HK-2 (cell line): ENCODE measurements around the gene SURF1.
"Not testable (repeated sequence)": the region's sequence is repeated elsewhere in the genome, so short reads cannot be mapped to it uniquely, and the experiment has no call there.

Experiments
- DNase-seq: peaks from one replicate; pipeline ENCODE4 v3.0.0-alpha.2; 2018; ENCODE audit not compliant: unreplicated experiment

The SURF1 gene

GRCh38 chr9:133356391-133357091, at the start of gene SURF1, which contains the start of gene SURF2:
Gene SURF1, minus strand, starts transcription at chr9:133356487. Its CDS starts 34 bp downstream, at chr9:133356453.
Gene SURF2, plus strand, starts transcription at chr9:133356550. Its CDS starts 43 bp downstream, at chr9:133356593.
- peak; percentile 82 for DNase-seq

- no peak for DNase-seq
Measured at GRCh38 chr9:133405508-133406438, 49.5 kb upstream of the SURF1 start.

DNA sequence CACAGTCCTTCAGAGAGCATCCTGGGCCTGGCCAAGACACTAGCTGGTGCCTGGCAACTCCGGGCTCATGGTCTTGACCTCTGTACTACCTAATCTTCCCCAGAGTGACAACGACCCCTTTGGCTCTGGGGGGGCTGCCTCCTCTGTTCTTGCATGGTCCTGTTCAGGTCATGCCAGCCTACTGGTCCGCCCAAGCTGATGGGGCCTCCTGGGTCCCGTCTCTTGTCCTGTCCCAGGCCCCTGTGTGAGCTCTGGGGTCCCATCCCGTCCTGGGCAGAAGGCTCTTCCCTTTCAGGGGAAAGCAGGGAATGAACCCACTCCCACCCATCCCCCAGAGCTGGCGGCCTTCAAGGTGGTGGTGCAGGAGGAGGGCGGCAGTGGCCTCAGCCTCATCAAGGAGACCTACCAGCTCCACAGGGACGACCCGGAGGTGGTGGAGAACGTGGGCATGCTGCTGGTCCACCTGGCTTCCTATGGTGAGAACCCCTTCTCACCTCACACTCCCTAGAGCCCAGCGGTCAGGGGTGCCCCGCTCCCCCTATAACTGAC, 48.2 kb upstream of the SURF1 start:
- DNase-seq = no peak

GRCh38 chr9:133403766-133404453, 47.6 kb upstream of the SURF1 start:
- peak; percentile 56 for DNase-seq

DNA sequence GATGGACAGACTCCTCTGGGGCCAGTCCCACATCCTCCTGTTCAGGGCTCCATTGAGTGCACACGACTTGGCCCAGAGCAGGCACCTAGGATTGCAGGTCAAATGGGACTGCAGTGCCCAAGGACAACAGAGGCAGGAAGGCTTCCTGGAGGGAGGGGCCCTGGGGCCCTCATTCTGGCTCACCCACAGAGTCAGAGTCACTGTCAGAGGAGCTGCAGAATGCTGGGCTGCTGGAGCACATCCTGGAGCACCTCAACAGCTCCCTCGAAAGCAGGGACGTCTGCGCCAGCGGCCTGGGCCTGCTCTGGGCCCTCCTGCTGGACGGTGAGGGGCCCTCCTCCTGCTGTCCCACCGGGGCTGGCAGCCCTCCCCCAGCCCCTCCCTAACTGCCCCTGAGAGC, 46.4 kb upstream of the SURF1 start:
- no peak for DNase-seq

- DNase-seq = no peak
Measured at GRCh38 chr9:133401588-133401987, 45.3 kb upstream of the SURF1 start.

DNA sequence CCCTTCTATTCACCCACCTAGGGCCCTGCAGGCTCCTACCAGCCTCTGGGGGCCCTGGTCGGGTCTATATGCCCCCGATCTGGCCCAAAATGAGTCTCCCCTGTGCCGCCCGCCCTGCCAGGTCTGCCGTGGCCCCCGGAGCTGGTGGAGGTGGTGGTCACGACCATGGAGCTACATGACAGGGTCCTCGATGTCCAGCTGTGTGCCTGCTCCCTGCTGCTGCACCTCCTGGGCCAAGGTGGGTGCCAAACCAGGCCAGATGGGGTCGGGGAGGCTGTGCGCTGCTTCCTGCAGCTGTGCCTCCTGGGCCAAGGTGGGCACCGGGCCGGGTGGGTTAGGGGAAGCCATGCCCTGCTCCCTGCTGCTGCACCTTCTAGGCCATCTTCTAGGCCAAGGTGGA, 44.0 kb upstream of the SURF1 start:
- no peak for DNase-seq

- DNase-seq = no peak
Measured at GRCh38 chr9:133397895-133398294, 41.6 kb upstream of the SURF1 start.

GRCh38 chr9:133397370-133397769, 41.1 kb upstream of the SURF1 start:
- no peak for DNase-seq

- no peak for DNase-seq
Measured at GRCh38 chr9:133396952-133397351, 40.7 kb upstream of the SURF1 start.

DNA sequence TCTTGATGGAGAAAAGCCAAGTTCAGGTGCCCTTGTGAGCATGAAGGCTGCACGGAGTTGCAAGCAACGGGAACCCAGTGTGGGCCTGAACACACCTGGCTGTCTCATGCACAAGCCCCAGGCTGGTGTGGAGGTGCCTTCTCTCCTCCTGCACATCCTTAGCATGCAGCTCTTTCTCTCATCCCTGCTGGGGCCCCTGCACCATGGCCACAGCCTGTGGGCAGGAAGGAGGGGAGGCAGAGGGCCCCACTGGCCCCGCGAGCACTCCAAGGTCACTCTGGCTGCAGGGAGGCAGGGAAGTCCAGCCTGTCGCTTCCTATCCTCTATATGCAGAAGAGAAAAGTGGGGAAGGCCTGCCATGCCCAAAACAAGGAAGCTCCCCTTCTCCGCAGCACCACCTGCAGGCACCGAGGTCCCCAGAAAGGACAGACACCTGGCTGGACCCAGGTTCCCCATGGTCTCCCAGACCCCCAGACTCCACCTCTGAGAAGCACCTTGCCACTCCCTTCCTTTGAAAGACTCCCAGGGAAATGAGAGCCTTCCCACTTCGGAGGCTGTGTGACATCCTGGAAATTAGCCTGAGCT, 38.5 kb upstream of the SURF1 start:
- DNase-seq = no peak

DNA sequence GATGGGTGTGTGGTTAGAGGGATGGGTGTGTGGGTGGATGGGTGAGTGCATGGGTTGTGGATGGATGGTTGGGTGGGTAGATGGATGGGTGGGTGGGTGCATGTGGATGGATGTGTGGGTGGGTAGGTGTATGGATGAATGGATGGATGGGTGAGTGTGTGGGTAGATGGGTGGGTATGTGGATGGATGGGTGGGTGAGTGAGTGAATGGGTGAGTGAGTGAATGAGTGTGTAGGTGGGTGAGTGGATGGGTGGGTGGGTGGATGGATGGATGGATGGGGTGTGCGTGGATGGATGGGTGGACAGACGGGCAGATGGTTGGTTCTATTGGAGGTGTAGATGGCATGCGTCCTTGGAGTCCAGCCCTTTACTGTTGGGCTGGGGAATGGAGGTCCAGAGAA, 37.1 kb upstream of the SURF1 start:
- DNase-seq = no peak

DNA sequence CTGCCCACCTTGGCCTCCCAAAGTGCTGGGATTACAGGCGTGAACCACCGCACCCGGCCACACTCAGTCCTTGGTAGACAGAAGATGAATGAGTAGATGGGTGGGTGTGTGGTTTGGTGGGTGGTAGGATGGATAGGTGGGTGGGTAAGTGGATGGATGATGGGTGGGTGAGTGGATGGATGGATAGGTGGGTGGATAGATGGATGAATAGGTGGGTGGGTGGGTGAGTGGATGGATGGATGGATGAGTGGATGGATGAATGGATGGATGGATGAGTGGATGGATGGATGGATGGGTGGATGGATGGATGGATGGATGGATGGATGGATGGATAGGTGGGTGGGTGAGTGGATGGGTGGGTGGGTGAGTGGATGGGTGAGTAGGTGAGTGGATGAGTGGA, 36.0 kb upstream of the SURF1 start:
- DNase-seq = not testable (repeated sequence)

- not testable (repeated sequence) for DNase-seq
Measured at GRCh38 chr9:133391449-133391848, 35.2 kb upstream of the SURF1 start.

- DNase-seq = no peak
Measured at GRCh38 chr9:133390713-133391112, 34.4 kb upstream of the SURF1 start.

DNA sequence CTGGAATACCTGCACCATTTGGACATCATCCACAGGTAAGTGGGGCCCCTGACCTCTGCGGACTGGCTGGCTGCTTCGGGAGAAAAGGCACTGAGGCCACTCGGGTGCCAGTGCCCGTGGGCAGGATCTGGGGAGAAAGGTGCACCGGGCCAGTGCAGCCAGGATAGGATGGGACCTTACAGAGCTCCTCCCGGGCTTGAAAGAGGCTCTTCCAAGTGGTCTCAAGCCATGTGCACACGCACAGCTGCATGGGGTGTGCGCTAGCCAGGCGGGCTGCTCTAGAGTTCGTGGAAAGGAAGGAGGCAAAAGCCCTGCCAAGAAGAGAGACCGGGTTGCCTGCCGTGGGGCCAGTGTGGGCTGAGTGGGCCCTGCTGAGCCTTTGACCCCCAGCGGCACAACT, 33.3 kb upstream of the SURF1 start:
- DNase-seq = no peak

GRCh38 chr9:133389025-133389557, 32.8 kb upstream of the SURF1 start:
- DNase-seq = no peak

DNA sequence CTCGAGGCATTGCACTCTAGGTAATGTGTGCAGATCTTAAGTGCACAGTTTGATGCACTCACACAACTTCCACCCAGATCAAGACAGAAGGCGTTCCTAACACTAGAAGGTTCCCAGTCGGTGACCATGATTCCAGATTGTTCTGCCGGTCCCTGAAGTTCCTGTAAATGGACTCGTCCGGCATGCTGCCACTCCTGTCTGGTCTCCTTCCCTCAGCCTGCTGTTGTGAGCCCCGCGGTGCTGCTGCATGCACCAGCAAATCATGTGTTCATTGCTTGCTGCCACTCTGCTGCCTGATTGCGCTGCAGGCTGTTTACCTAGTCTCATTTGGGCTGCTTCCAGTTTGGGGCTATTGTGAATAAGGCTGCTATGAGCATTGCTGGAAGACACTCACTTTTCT, 31.4 kb upstream of the SURF1 start:
- DNase-seq = no peak

DNA sequence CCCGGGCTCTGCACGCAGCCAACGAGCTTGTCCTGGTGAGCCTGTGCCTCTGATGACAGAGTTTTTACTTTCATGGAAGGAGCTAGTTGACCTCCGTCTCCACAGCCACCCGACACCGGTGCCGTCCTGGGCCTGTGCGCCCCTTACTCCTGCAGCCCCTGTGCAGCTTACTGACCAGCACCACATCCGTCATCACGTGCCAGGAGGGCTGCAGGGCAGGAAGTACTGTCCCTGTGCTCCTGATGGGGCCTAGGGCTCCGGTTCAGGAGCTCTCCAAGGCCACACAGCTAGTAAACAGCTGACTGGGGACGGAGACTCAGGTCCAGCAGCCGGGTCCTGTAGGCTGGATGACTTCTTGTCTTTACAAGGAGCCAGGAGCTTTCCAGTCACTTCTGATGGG, 30.1 kb upstream of the SURF1 start:
- no peak for DNase-seq

DNA sequence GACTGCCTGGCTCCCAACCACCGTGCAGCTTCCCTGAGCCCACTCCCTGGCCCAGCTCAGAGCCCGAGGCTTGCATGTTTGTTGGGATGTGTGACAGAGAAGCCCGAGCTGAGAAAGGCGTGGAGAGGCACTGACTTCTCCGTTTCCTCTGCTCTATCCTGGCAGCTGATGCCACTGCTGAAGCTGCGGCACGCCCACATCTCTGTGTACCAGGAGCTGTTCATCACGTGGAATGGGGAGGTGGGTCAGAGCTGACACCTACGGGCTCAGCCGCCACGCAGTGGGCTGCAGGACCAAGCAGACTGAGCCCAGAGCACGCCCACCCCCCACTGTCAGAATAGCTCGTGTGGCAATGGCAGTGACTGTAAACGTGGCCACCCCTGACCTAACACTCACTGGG, 29.2 kb upstream of the SURF1 start:
- no peak for DNase-seq

DNA sequence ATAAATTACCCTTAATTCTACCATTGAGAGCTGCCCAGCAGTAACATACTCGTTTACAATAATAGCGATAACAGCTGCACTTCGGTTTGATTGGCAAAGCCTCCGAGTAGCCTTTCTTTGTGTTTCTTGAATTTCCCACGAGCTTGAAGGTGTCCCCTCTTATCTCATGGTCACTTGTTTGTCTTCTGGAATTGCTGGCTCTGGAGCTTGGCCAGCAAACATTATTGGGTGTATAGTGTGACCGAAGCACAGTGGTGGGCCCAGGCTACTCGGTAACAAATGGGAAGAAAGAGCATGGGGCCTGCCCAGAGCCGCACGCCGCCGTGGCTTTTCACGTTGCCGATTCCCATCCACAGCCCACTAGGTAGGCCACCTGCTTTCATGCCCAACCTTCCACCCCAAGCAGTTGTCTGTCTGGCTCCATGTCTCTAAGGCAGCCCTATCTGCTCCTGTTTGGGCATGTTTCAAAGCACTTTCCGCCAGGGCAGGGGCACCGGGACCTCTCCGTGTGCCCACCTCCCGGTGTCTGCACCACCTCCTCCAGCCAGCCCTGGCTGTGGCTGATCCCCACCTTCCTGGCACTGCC, 28.5 kb upstream of the SURF1 start:
- DNase-seq = no peak
